Activated naive CD8-positive, alpha-beta T cell treated with anti-CD3 and anti-CD28 coated beads for 36 hours (primary cell): Measurements from ENCODE around the gene AP4S1. TPM values are rescaled to one million over a fixed set of nuclear protein-coding genes. Genes with fewer than 3 reads are reported as not detected.
"Not testable (repeated sequence)": the region's sequence is repeated elsewhere in the genome, so short reads cannot be mapped to it uniquely, and the experiment has no call there.

Source experiments
- DNase-seq: peaks from one replicate; pipeline ENCODE4 v3.0.0; 2021
- H3K27ac Mint-ChIP-seq: one replicate; pipeline ENCODE4 v1.8.0; 2022; ENCODE audit warnings: mild to moderate bottlenecking, moderate library complexity, mixed read lengths
- H3K27me3 Mint-ChIP-seq: one replicate; pipeline ENCODE4 v1.8.0; 2022; ENCODE audit warnings: mild to moderate bottlenecking, mixed read lengths
- H3K36me3 Mint-ChIP-seq: one replicate; pipeline ENCODE4 v1.8.0; 2021; ENCODE audit warnings: mild to moderate bottlenecking, mixed read lengths
- H3K4me1 Mint-ChIP-seq: one replicate; pipeline ENCODE4 v1.8.0; 2021; ENCODE audit warnings: mixed read lengths
- H3K4me3 Mint-ChIP-seq: one replicate; pipeline ENCODE4 v1.8.0; 2022; ENCODE audit warnings: mild to moderate bottlenecking, moderate library complexity, mixed read lengths
- H3K9me3 Mint-ChIP-seq: one replicate; pipeline ENCODE4 v1.8.0; 2022; ENCODE audit warnings: mixed read lengths
- total RNA-seq, 2 experiments: library from RNA; stranded (reverse); gene quantifications; one replicate each; pipeline ENCODE4 v1.2.3, GENCODE V29; 2021

Gene AP4S1
- total RNA-seq, 2 experiments from 2014 or later, result 7.3 to 8.8 TPM

DNA sequence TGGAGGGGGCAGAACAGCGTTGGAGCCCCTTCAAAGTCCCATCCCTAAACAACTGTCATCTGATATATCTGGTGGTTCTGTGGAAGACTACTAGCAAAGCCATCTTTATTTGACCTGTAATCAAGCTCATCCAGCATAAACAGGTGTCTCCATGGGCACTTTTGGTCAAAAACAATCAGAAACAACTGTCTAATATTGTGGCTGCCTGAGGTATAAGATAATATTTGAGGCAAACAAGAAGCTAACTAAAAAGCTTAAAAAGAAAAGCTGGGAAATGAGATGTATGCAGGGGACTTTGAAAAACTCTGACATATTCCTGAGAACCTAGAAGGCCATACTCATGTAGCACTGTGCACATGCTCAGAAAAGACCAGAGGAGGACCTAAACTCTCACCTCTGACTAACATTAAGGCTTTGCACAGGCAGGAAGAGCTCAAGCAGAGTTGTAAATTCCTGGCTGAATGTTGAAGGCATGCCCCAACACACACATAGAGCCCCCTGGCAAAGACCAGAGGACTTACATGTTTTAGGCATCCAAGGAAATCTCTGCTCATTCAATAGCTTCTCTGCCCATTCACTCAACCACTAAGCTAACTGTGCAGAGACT, 27.2 kb upstream of the AP4S1 start:
- Mint-ChIP-seq H3K4me1 (peaks cover 35% of the 10 kb centered on the region), H3K27me3 (no peaks in the 10 kb centered on the region), H3K4me3 (no peak overlapping the region), H3K27ac (no peak overlapping the region), H3K9me3 (peaks cover 9% of the 10 kb centered on the region), H3K36me3 (peaks cover 56% of the 10 kb centered on the region)
- no peak for DNase-seq

DNA sequence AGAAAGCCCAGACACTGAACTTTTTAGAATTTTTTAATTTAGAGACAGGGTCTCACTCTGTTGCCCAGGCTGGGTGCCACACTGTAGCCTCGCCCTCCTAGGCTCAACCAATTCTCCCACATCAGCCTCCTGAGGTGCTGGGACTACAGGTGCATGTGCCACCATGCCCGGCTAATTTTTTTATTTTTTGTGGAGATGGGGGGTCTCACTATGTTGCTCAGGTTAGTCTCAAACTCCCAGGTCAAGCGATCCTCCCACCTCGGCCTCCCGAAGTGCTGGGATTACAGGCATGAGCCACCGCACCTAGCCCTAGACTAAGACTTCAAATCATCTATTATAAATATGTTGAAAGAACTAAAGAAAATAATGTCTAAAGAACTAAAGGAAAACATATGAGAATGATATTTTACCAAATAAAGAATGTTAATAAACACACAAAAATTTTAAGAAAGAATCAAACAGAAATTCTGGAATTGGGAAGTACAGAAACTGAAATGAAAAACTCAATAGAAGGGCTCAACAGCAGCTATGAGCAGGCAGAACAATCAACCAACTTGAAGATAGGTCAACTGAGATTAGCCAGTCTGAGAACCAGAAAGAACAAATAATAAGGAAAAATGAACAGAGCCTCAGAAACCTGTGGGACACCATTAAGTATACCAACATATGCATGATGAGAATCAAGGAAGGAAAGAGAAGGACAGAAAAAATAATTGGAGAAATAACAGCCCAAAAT, 26.2 kb upstream of the AP4S1 start:
- Mint-ChIP-seq H3K27me3 (no peaks in the 10 kb centered on the region), H3K4me3 (no peak overlapping the region), H3K27ac (no peak overlapping the region), H3K4me1 (peaks cover 35% of the 10 kb centered on the region), H3K36me3 (peaks cover 59% of the 10 kb centered on the region), H3K9me3 (peaks cover 9% of the 10 kb centered on the region)
- DNase-seq, result no peak

DNA sequence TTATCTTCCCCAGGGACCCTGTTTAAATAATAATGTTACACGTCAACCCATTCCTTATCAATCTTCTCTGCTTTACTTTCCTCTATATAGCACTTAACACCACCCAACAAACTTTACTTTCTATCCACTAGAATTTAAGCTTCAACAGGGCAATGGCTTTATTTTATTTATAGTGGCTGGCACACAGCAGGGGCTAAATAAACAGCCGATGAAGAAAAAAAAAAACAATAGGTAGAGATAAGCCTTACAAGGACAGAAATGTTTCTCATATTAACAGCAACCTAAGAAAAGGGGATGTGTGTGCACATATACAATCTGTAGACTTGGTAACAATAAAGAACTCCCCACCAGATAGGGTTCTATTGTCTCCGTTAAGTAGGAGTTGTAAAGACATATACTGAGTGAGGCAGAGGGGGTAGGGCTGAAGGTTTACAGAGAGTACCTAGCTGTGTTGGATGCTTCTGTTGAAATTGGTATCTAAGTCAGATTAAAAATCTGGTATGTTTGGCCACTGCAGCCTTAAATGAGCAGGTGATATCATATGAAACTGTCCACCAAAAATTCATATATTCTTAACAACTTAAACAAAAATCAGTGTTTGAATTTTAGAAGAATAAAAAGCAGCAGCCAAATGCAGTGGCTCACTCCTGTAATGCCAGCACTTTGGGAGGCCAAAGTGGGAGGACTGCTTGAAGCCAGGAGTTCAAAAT, 24.7 kb upstream of the AP4S1 start:
- H3K4me3 Mint-ChIP-seq, result no peak overlapping the region
- peaks cover 68% of the 10 kb centered on the region for H3K36me3 Mint-ChIP-seq
- DNase-seq, result no peak
- no peak overlapping the region for H3K27ac Mint-ChIP-seq
- peaks cover 9% of the 10 kb centered on the region for H3K9me3 Mint-ChIP-seq
- H3K4me1 Mint-ChIP-seq, result peaks cover 24% of the 10 kb centered on the region
- H3K27me3 Mint-ChIP-seq, result no peaks in the 10 kb centered on the region

DNA sequence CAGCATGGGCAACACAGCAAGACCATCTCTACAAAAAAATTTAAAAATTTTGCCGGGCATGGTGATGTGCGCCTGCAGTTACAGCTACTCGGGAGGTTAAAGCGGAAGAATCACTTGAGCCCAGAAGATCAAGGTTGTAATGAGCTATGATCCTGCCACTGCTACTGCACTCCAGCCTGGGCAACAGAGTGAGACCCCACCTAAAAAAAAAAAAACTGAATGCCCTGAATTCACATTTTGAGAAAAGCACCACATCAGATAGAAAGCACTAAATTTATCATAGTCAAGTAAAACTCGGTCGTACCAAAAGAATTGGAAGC, 24.1 kb upstream of the AP4S1 start:
- no peak for DNase-seq
- Mint-ChIP-seq H3K27me3 (no peaks in the 10 kb centered on the region), H3K36me3 (peaks cover 72% of the 10 kb centered on the region), H3K4me3 (no peak overlapping the region), H3K4me1 (peaks cover 19% of the 10 kb centered on the region), H3K9me3 (peaks cover 9% of the 10 kb centered on the region), H3K27ac (no peak overlapping the region)

DNA sequence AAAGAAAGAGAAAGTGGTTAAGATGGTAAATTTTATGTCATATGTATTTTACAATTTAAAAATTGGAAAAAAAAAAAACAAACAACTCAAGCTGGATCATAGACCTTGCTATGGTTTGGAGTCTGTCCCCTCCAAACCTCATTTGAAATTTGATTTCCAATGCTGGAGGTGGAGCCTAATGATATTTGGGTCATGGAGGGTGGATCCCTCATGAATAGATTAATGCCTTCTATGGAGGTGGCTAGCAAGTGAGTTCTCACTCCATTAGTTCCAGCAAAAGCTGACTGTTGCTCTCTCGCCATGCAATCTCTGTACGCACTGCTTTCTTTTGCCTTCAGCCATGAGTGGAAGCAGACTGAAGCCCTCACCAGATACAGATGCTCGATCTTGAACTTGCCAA, 22.2 kb upstream of the AP4S1 start:
- H3K4me3 Mint-ChIP-seq, result no peak overlapping the region
- peaks cover 6% of the 10 kb centered on the region for H3K9me3 Mint-ChIP-seq
- H3K27me3 Mint-ChIP-seq, result no peaks in the 10 kb centered on the region
- peaks cover 7% of the 10 kb centered on the region for H3K4me1 Mint-ChIP-seq
- peaks cover 60% of the 10 kb centered on the region for H3K36me3 Mint-ChIP-seq
- no peak overlapping the region for H3K27ac Mint-ChIP-seq
- no peak for DNase-seq

DNA sequence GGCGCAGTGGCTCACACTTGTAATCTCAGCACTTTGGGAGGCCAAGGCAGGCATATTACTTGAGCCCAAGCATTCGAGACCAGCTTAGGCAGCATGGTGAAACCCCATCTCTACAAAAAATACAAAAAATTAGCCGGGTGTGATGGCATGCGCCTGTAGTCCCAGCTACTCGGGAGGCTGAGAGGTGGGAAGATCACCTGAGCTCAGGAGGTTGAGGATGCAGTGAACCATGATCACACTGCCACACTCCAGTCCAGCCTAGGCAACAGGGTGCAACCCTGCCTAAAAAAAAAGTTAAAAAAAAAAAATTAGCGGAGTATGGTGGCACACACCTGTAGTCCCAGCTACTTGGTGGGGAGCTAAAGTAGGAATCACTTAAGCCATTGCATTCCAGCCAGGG, 21.4 kb upstream of the AP4S1 start:
- not testable (repeated sequence) for H3K4me3 Mint-ChIP-seq, DNase-seq, H3K27me3 Mint-ChIP-seq, H3K27ac Mint-ChIP-seq, H3K4me1 Mint-ChIP-seq, H3K9me3 Mint-ChIP-seq
- peaks cover 53% of the 10 kb centered on the region for H3K36me3 Mint-ChIP-seq

DNA sequence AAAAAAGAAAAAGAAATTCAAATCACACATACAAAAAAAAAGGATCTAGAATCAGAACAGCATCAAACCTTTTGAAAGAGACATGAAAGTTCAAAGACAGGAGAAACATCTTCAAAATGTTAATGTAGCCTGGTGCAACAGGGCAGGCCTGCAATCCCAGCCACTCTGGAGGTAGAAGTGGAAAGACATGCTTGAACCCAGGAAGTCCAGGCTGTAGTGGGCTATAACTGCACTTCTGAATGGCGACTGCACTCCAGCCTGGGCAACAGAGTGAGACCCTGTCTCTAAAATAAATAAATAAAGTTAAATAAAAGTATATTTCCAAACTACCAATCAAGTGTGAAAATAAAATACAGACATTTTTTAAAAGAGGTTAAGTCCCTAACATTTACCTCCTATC, 18.7 kb upstream of the AP4S1 start:
- Mint-ChIP-seq H3K4me1 (peaks cover 7% of the 10 kb centered on the region), H3K27ac (no peak overlapping the region), H3K27me3 (no peaks in the 10 kb centered on the region), H3K9me3 (no peaks in the 10 kb centered on the region), H3K36me3 (peaks cover 34% of the 10 kb centered on the region), H3K4me3 (no peak overlapping the region)
- no peak for DNase-seq

- no peaks in the 10 kb centered on the region for H3K4me1 Mint-ChIP-seq
- H3K36me3 Mint-ChIP-seq, result peaks cover 29% of the 10 kb centered on the region
- no peak overlapping the region for H3K27ac Mint-ChIP-seq
- H3K27me3 Mint-ChIP-seq, result no peaks in the 10 kb centered on the region
- H3K4me3 Mint-ChIP-seq, result no peak overlapping the region
- no peak for DNase-seq
- no peaks in the 10 kb centered on the region for H3K9me3 Mint-ChIP-seq
Observed at GRCh38 chr14:31009836-31010574, 15.4 kb upstream of the AP4S1 start.

DNA sequence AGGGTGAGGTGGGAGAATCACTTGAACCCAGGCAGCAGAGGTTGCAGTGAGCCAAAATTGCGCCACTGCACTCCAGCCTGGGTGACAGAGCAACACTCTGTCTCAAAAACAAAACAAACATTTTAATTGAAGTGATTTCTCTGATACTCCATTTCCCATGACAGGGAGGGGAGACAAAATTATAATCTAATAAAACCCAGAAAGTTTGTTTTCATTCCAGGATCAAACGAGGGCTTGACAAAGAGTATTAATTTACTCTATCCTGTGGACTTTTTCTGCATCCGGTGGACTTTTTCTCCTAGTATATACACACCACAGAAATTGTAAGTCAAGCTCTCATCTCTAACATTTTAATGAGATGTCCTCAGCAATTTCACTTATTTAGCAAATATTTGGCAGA, 14.5 kb upstream of the AP4S1 start:
- no peak overlapping the region for H3K27ac Mint-ChIP-seq
- no peaks in the 10 kb centered on the region for H3K27me3 Mint-ChIP-seq
- DNase-seq, result no peak
- no peaks in the 10 kb centered on the region for H3K9me3 Mint-ChIP-seq
- peaks cover 2% of the 10 kb centered on the region for H3K4me1 Mint-ChIP-seq
- H3K36me3 Mint-ChIP-seq, result peaks cover 22% of the 10 kb centered on the region
- no peak overlapping the region for H3K4me3 Mint-ChIP-seq

GRCh38 chr14:31013841-31014240, 11.6 kb upstream of the AP4S1 start:
- Mint-ChIP-seq H3K4me3 (no peak overlapping the region), H3K27me3 (no peaks in the 10 kb centered on the region), H3K4me1 (peaks cover 6% of the 10 kb centered on the region), H3K36me3 (peaks cover 17% of the 10 kb centered on the region), H3K9me3 (no peaks in the 10 kb centered on the region), H3K27ac (no peak overlapping the region)
- no peak for DNase-seq

DNA sequence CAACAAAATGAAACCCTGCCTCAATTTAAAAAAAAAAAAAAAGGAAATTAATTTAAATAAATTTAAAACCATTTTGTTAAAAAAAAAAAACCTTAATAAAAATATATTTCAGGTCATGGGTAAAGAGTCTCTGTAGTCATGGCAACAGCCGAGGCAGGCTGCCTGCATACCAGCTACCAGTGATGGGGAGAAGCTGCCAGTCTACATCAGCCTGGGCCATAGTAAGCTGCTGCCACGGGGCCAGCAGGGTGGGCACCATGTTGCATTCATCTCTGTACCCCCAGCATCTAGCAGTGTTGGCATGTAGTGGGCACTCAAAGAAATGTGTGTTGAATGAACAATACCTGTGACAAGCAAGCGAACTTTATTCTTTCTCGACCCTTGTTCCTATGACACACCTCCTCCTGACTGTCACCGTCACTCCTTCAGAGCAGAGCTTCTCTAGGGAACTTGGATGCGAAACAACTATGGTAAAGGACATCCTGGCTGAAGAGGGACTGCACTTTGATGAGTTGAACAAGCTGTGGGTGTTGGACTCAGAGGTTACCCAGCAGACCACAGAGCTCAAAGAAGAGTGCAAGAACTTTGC, 7.3 kb upstream of the AP4S1 start:
- H3K36me3 Mint-ChIP-seq, result peaks cover 28% of the 10 kb centered on the region
- no peaks in the 10 kb centered on the region for H3K27me3 Mint-ChIP-seq
- H3K27ac Mint-ChIP-seq, result no peak overlapping the region
- no peak overlapping the region for H3K4me3 Mint-ChIP-seq
- H3K4me1 Mint-ChIP-seq, result peaks cover 25% of the 10 kb centered on the region
- H3K9me3 Mint-ChIP-seq, result no peaks in the 10 kb centered on the region
- no peak for DNase-seq

DNA sequence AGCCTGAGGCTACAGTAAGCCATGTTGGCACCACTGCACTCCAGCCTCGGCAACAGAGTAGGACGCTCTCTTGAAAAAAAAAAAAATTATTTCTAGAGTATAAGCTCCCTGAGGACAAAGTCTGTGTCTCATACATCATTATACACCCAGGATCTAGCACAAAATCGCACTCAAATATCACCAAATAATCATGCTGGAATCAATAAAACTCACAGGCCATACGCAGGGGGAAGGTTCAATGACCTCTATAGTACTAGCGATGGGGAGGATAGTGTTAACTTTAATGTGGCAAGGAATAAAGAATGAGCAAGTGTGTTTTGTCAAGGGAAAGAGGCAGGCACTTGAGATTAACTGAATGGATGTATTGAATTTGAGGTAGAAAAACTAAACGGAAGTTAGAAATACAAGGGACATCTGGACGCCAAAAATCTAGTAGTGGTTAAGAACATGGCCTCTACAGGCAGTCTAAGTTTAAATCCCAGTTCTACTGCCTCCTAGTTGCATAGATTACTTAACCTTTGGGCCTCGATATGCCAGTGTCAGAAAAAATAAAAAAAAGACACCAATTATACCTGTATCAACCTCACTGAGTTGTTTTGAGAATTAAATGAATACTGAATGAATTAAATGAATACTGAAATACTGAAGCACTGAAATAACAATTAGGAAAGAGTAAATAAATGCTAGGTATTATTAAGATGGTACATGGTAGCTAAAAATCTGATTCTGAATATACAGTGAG, 4.4 kb upstream of the AP4S1 start:
- DNase-seq, result no peak
- peaks cover 37% of the 10 kb centered on the region for H3K4me1 Mint-ChIP-seq
- peaks cover 31% of the 10 kb centered on the region for H3K36me3 Mint-ChIP-seq
- no peak overlapping the region for H3K27ac Mint-ChIP-seq
- no peaks in the 10 kb centered on the region for H3K9me3 Mint-ChIP-seq
- no peak overlapping the region for H3K4me3 Mint-ChIP-seq
- H3K27me3 Mint-ChIP-seq, result no peaks in the 10 kb centered on the region

- H3K27ac Mint-ChIP-seq, result no peak overlapping the region
Observed at GRCh38 chr14:31021576-31021949, 3.9 kb upstream of the AP4S1 start.

DNA sequence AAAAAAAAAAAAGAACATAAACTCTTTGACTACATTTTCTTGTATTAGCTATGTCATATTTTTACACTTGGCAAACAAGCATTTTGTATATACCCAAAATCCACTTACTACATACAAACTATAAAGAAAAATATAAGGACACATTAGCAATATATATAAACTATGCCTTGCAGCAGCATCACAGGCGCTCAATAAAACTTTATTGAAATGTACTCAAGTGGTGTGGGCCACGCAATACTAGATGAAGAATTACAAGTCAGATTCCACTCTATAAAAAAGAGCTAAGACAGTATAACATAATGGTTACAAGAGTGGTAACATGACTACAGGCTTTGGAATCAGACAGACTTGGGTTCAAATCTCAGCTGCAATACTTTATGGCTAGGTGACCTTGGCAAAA, 3.1 kb upstream of the AP4S1 start:
- peaks cover 44% of the 10 kb centered on the region for H3K4me1 Mint-ChIP-seq
- H3K27me3 Mint-ChIP-seq, result no peaks in the 10 kb centered on the region
- DNase-seq, result no peak
- no peak overlapping the region for H3K4me3 Mint-ChIP-seq
- peaks cover 31% of the 10 kb centered on the region for H3K36me3 Mint-ChIP-seq
- no peak overlapping the region for H3K27ac Mint-ChIP-seq
- H3K9me3 Mint-ChIP-seq, result no peaks in the 10 kb centered on the region

More at GRCh38 chr14:31021576-31021949, 3.9 kb upstream of the AP4S1 start:
- no peaks in the 10 kb centered on the region for H3K27me3 Mint-ChIP-seq
- peaks cover 37% of the 10 kb centered on the region for H3K4me1 Mint-ChIP-seq
- H3K9me3 Mint-ChIP-seq, result no peaks in the 10 kb centered on the region
- H3K4me3 Mint-ChIP-seq, result no peak overlapping the region
- DNase-seq, result no peak
- peaks cover 31% of the 10 kb centered on the region for H3K36me3 Mint-ChIP-seq
